Endothelial cell of umbilical vein (primary cell): ENCODE data around the gene UBE2E1. TPM values are rescaled to one million over a fixed set of nuclear protein-coding genes. Genes with fewer than 3 reads are reported as not detected.

Source experiments
- BruUV-seq: library from RNA; stranded (reverse); fragments of 400-500 nt; replicated peaks from 2 replicates; lab custom pipeline; 2021; lab: Mats Ljungman, UMichigan
- CTCF ChIA-PET: fragments of 300-600, 350-600 bp; sonication (Branson Sonifier 250); formaldehyde crosslinking; loops from one replicate; lab custom pipeline; 2021; ENCODE audit warnings: antibody characterized with exemption, inconsistent platforms; lab: Charles Lee
- POLR2A ChIA-PET: fragments of 300-600, 350-600 bp; sonication (Branson Sonifier 250); formaldehyde crosslinking; loops from one replicate; lab custom pipeline; 2021; ENCODE audit warnings: antibody characterized with exemption, inconsistent platforms; lab: Charles Lee
- DNase-seq: peaks from one replicate; pipeline ENCODE4 v3.0.0-alpha.2; 2011; ENCODE audit warnings: low read depth, low spot score
- FAIRE-seq: peaks from 2 replicates; lab custom pipeline; 2011; peaks lifted over from hg19 to GRCh38; lab: Jason Lieb, UNC
- H2AFZ ChIP-seq: 2 replicates; pipeline ENCODE4 v1.6.0; 2012; ENCODE audit warnings: low read depth, low read length, control low read depth, inconsistent platforms
- H3K27ac ChIP-seq: 2 replicates; pipeline ENCODE4 v1.5.1; 2011; ENCODE audit warnings: low read depth, mild to moderate bottlenecking, control low read depth, low read length, moderate library complexity; ENCODE audit not compliant: insufficient read depth
- H3K27me3 ChIP-seq, 2 experiments: 2 replicates each; pipeline versions ENCODE4 v1.6.0 to v1.6.1; 2011; ENCODE audit warnings: low read length in 2 of 2, mixed read lengths in 1 of 2; ENCODE audit not compliant: control insufficient read depth in 2 of 2, insufficient read depth in 2 of 2
- H3K36me3 ChIP-seq, 2 experiments: 2 replicates in 1 of 2; 3 replicates in 1 of 2; pipeline ENCODE4 v1.5.1; 2011; ENCODE audit warnings: low read length in 2 of 2, mild to moderate bottlenecking in 1 of 2, moderate library complexity in 1 of 2; ENCODE audit not compliant: control insufficient read depth in 2 of 2, insufficient read depth in 2 of 2; ENCODE audit errors: extremely low read depth in 1 of 2
- H3K4me1 ChIP-seq: 3 replicates; pipeline ENCODE4 v1.5.1; 2011; ENCODE audit warnings: mild to moderate bottlenecking, low read length; ENCODE audit not compliant: control insufficient read depth, insufficient read depth; ENCODE audit errors: extremely low read depth
- H3K4me2 ChIP-seq: 2 replicates; pipeline ENCODE4 v1.6.1; 2011; ENCODE audit warnings: low read length, control low read depth, mixed read lengths; ENCODE audit not compliant: insufficient read depth
- H3K4me3 ChIP-seq, 3 experiments: fragments of 200-600 bp in 1 of 3; sonication (generic), shearing (Covaris generic) in 1 of 3; replicated peaks in 1 of 3; 2 replicates each; pipeline ENCODE4 v1.5.1; 2011 to 2016; ENCODE audit warnings: control low read depth in 3 of 3, low read length in 3 of 3, mild to moderate bottlenecking in 2 of 3, inconsistent platforms in 1 of 3, low read depth in 1 of 3, moderate library complexity in 1 of 3; ENCODE audit not compliant: insufficient read depth in 1 of 3
- H3K79me2 ChIP-seq: 2 replicates; pipeline ENCODE4 v1.6.0; 2012; ENCODE audit warnings: low read length, inconsistent platforms; ENCODE audit not compliant: control insufficient read depth, insufficient read depth
- H3K9ac ChIP-seq: replicated peaks from 2 replicates; pipeline ENCODE3; 2011; ENCODE audit warnings: low read length, control low read depth; ENCODE audit not compliant: insufficient read depth; ENCODE audit errors: extremely low read depth
- H3K9me1 ChIP-seq: replicated peaks from 3 replicates; pipeline ENCODE4 v1.6.0; 2011; ENCODE audit warnings: mild to moderate bottlenecking, low read length; ENCODE audit not compliant: control insufficient read depth, insufficient read depth; ENCODE audit errors: extremely low read depth
- H3K9me3 ChIP-seq: replicated peaks from 2 replicates; pipeline ENCODE4 v1.5.1; 2012; ENCODE audit warnings: low read length, inconsistent platforms; ENCODE audit not compliant: control insufficient read depth, insufficient read depth
- H4K20me1 ChIP-seq: replicated peaks from 2 replicates; pipeline ENCODE3; 2011; ENCODE audit warnings: mild to moderate bottlenecking, low read length; ENCODE audit not compliant: control insufficient read depth, insufficient read depth; ENCODE audit errors: extremely low read depth
- CTCF ChIP-seq, 2 donors: IDR thresholded peaks; 1 replicate in 1 of 2; 2 replicates in 1 of 2; pipeline ENCODE4 v1.5.1; 2011; ENCODE audit warnings: low read length in 2 of 2, mild to moderate bottlenecking in 2 of 2, moderate library complexity in 2 of 2, control low read depth in 1 of 2, inconsistent platforms in 1 of 2, low read depth in 1 of 2; ENCODE audit not compliant: insufficient read depth in 1 of 2; ENCODE audit errors: extremely low read depth in 1 of 2
- EZH2 ChIP-seq: IDR thresholded peaks from 2 replicates; pipeline ENCODE4 v1.6.1; 2012; ENCODE audit warnings: borderline replicate concordance, low read depth, mild to moderate bottlenecking, moderate library complexity, low read length, inconsistent platforms; ENCODE audit not compliant: severe bottlenecking
- FOS ChIP-seq: IDR thresholded peaks from 2 replicates; pipeline ENCODE4 v1.6.1; 2011; ENCODE audit warnings: mild to moderate bottlenecking, low read length, moderate library complexity, borderline replicate concordance; ENCODE audit not compliant: insufficient read depth
- GATA2 ChIP-seq: IDR thresholded peaks from 2 replicates; pipeline ENCODE4 v1.7.0; 2011; ENCODE audit warnings: low read depth, mild to moderate bottlenecking, moderate library complexity, mixed read lengths, low read length; ENCODE audit not compliant: insufficient read length, insufficient read depth
- JUN ChIP-seq: IDR thresholded peaks from 2 replicates; pipeline ENCODE4 v1.6.1; 2011; ENCODE audit warnings: borderline replicate concordance, low read depth; ENCODE audit not compliant: insufficient read length, insufficient read depth
- MAX ChIP-seq: IDR thresholded peaks from 2 replicates; pipeline ENCODE4 v1.6.1; 2011; ENCODE audit not compliant: insufficient read depth, insufficient read length
- MYC ChIP-seq: IDR thresholded peaks from one replicate; pipeline ENCODE4 v1.6.1; 2011; ENCODE audit warnings: mild to moderate bottlenecking, low read depth, low read length
- POLR2A ChIP-seq: IDR thresholded peaks from 2 replicates; pipeline ENCODE4 v1.6.1; 2012; ENCODE audit warnings: low read depth, mild to moderate bottlenecking, control low read depth, low read length
- POLR2AphosphoS5 ChIP-seq: IDR thresholded peaks from 2 replicates; pipeline ENCODE4 v1.6.1; 2012; ENCODE audit warnings: low read depth, mild to moderate bottlenecking, control low read depth, low read length, moderate library complexity; ENCODE audit not compliant: insufficient read depth
- dilution Hi-C: fragments of 300-500 bp; cut with MboI; formaldehyde crosslinking; loops from one replicate; pipeline ENCODE4 v1.15.0; 2019; ENCODE audit warnings: low sequenced_read_pairs; ENCODE audit not compliant: extremely low pct_ligation_motif_present
- intact Hi-C: fragments of 100-400 bp; cut with micrococcal nuclease; formaldehyde crosslinking; loops from one replicate; pipeline ENCODE4 v1.10.0; 2022
- polyA plus RNA-seq, 4 experiments: library from polyadenylated mRNA; depleted of rRNA in 3 of 4; stranded (reverse) in 3 of 4; unstranded in 1 of 4; fragments of >200 nt; gene quantifications; 2 replicates each; pipeline versions ENCODE4 v1.2.1 to v1.2.3, GENCODE V29; 2011 to 2012; ENCODE audit warnings: missing spikeins in 1 of 4
- total RNA-seq: library from RNA; stranded (reverse); gene quantifications from 2 replicates; pipeline ENCODE4 v1.2.3, GENCODE V29; 2021

The UBE2E1 gene
- total and polyA plus RNA-seq, 2 donors (not counting 3 experiments of a cell fraction or from before 2014, with no cell fraction given), result 72.7 to 114 TPM

- ChIA-PET CTCF (interaction anchor here (1.7 to 1.9 kb wide), 2 partner anchors 9 to 13 kb away, joined by 4 read pairs; no protein-coding TSS in a partner anchor), POLR2A (no interaction called here)
- FAIRE-seq, result no peak
- Histone ChIP-seq H3K4me1 (peaks cover 18% of the 10 kb centered on the region), H3K79me2 (peaks cover 26% of the 10 kb centered on the region), H3K9me3 (no peaks in the 10 kb centered on the region), H3K36me3 (no peaks in the 10 kb centered on the region), H3K27me3 (no peaks in the 10 kb centered on the region), H2AFZ (peak overlapping the region; percentile 96), H3K4me2 (no peak overlapping the region), H4K20me1 (no peaks in the 10 kb centered on the region), H3K9me1 (no peaks in the 10 kb centered on the region), H3K27ac (no peak overlapping the region), H3K4me3 (no peak overlapping the region), H3K9ac (no peak overlapping the region)
- no TSS peak for BruUV-seq
- dilution Hi-C loops, result no loop called here
- intact Hi-C loops, result loop anchor here (5.0 to 10.0 kb wide), 2 partner anchors 480 to 602 kb away; partner anchors contain the start of gene UBE2E2
- TF ChIP-seq EZH2 (no peak), FOS (no peak), MYC (no peak)
- DNase-seq, result no peak
Measured at GRCh38 chr3:23804441-23805209, 1.1 kb upstream of the UBE2E1 start.

- H2AFZ ChIP-seq, result peak overlapping the region; percentile 96
- peaks cover 31% of the 10 kb centered on the region for H3K79me2 ChIP-seq
- TF ChIP-seq JUN (no peak), FOS (no peak), POLR2AphosphoS5 (no peak), MAX (no peak), CTCF (IDR thresholded peaks at IDR 0.05; ENCODE audit: extremely low read depth in 1 of 2, insufficient read depth in 1 of 2, low read depth in 1 of 2, low read length in 2 of 2) (no peak), EZH2 (no peak), POLR2A (no peak), MYC (no peak), GATA2 (no peak)
- dilution Hi-C loops (no loop called here), intact Hi-C loops (loop anchor here (5.0 to 10.0 kb wide), 2 partner anchors 480 to 603 kb away; partner anchors contain the start of gene UBE2E2)
- FAIRE-seq (no peak), DNase-seq (no peak)
- H3K4me3 ChIP-seq, result peak overlapping the region; percentile 50 to 94 (median 65)
- CTCF ChIA-PET, result no interaction called here
- no peaks in the 10 kb centered on the region for H3K36me3 ChIP-seq
- no peak overlapping the region for H3K9ac ChIP-seq
- H3K4me2 ChIP-seq, result peak overlapping the region; percentile 75
- H3K9me1 ChIP-seq, result no peaks in the 10 kb centered on the region
- H3K4me1 ChIP-seq, result peaks cover 24% of the 10 kb centered on the region
- no peaks in the 10 kb centered on the region for H3K27me3 ChIP-seq
- POLR2A ChIA-PET, result no interaction called here
- no peaks in the 10 kb centered on the region for H3K9me3 ChIP-seq
- no peaks in the 10 kb centered on the region for H4K20me1 ChIP-seq
- no TSS peak for BruUV-seq
- no peak overlapping the region for H3K27ac ChIP-seq
Measured at GRCh38 chr3:23805210-23805632, 534 bp upstream of the UBE2E1 start.
